Rectal smooth muscle tissue (tissue), 1 donor: Measurements from ENCODE around the gene ZFP36L2.

Experiments used
- H3K27ac ChIP-seq: one replicate; pipeline ENCODE4 v1.7.0; 2013; ENCODE audit warnings: low read depth, low read length, inconsistent platforms
- H3K27me3 ChIP-seq: one replicate; pipeline ENCODE4 v1.7.0; 2013; ENCODE audit warnings: low read length; ENCODE audit not compliant: control insufficient read depth, insufficient read depth
- H3K36me3 ChIP-seq: one replicate; pipeline ENCODE4 v1.7.0; 2013; ENCODE audit warnings: low read length; ENCODE audit not compliant: control insufficient read depth, insufficient read depth
- H3K4me1 ChIP-seq: one replicate; pipeline ENCODE4 v1.7.0; 2013; ENCODE audit warnings: low read length; ENCODE audit not compliant: control insufficient read depth, insufficient read depth
- H3K4me3 ChIP-seq: one replicate; pipeline ENCODE4 v1.7.0; 2013; ENCODE audit warnings: low read length
- H3K9ac ChIP-seq: one replicate; pipeline ENCODE4 v1.7.0; 2013; ENCODE audit warnings: low read length

ZFP36L2 gene

DNA sequence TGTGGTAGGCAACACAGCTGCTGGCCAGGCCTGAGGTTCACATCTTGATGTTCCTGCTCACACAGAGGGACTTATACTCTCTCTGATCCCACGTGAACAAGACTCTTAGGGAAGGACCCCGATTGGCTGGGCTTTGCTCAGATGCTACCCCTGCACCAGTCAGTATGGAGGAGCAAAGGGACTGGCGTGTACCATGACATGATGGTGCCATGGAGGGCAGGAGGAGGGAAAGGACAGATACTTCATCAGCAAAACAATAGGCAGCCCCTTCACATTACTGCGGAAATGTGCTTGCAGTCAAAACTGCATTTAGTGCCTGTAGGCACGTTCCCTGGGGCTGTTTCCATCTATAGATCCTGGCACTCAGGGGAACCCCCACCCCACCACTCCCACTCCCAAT, 42.7 kb downstream of the ZFP36L2 start:
- Histone ChIP-seq H3K36me3 (no peaks in the 10 kb centered on the region), H3K9ac (no peak overlapping the region), H3K4me3 (no peak overlapping the region), H3K4me1 (peaks cover 4% of the 10 kb centered on the region), H3K27me3 (no peaks in the 10 kb centered on the region), H3K27ac (no peak overlapping the region)

DNA sequence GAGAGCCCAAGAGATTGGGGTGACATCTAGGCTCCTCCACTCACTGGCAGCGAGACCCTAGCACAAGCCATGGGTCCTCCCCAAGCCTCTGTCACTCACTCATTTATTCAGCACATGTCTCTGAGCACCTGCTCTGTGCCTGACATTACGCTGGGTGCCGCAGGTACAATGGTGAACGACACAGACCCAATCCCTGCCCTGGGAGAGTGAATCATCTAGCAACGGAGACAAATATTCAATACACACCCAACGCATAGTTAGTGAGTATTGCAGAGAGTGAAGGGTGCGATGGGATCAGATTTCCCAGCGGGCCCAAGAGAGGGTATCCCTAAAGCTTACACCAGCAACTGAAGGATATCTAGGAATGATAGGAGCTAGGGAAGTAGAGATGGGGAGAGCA, 45.5 kb downstream of the ZFP36L2 start:
- H3K9ac ChIP-seq = no peak overlapping the region
- H3K4me1 ChIP-seq = peaks cover 9% of the 10 kb centered on the region
- no peak overlapping the region for H3K4me3 ChIP-seq
- no peaks in the 10 kb centered on the region for H3K27me3 ChIP-seq
- no peak overlapping the region for H3K27ac ChIP-seq
- H3K36me3 ChIP-seq = no peaks in the 10 kb centered on the region

DNA sequence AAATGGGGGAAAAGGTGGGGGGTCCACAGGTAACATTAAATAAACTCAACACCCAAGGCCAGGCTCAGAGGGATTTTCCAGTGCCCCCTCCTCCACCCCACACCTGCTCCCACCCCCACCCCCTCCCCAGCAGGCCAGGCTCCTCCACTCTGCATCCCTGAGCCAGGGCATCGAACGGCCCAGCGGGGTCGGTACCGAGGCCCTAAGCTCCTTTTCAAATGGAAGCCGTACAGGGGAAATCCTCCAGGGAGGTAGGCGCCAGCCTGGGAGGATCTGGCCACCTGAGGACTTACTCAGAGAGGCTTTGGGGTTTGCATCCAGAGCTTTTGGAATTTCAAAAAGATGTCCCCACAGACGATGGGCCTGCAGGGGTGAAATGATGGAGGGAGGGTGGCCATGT, 46.5 kb downstream of the ZFP36L2 start:
- Histone ChIP-seq H3K36me3 (no peaks in the 10 kb centered on the region), H3K27me3 (no peaks in the 10 kb centered on the region), H3K27ac (no peak overlapping the region), H3K4me3 (no peak overlapping the region), H3K4me1 (peaks cover 9% of the 10 kb centered on the region), H3K9ac (no peak overlapping the region)

DNA sequence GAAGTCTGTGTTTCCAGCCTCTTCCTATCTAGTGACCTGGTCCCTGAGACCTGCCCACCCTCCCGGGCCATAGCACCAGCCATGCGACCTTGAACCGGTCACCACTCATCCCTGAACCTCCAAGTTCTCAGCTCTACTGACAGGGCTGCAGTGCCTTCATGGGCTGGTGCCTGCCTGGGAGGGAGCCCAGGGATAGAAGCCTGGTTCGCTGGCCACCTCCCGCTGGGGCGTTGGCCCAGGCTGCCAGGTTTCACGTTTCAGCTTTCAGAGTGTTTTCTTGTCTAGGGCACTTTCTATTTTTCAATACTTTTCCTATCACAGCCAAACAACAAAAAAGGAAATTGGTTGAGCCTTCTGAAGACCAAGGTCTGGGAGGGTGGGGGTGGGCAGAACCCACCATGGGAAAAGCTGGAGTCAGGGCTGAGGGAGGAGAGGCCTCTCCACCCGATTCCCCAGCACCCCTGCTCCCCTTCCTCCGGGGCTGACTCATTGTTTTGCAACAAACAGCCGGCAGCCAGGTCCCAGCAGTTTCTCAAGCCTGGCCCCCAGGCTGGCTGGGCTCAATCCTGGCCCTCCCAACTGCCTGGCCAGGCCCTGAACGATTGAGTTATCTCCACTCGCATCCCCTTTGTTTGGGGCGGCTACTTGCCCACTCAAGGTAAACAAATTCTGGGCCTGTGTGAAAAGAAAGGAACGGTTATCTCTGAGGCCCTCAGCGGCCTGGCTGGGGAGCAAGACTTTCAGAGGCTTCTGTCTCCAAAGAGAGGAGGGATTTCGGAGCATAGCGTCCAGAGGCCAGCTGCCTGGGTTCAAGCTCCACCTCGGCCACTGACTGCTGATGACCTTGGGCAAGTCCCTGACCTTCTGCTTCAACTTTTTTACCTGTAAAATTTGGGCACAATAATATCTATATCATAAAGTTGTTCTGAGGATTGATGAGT, 47.5 kb downstream of the ZFP36L2 start:
- H3K4me1 ChIP-seq = peaks cover 9% of the 10 kb centered on the region
- peak overlapping the region; percentile 67 for H3K27ac ChIP-seq
- no peak overlapping the region for H3K4me3 ChIP-seq
- no peak overlapping the region for H3K9ac ChIP-seq
- no peaks in the 10 kb centered on the region for H3K36me3 ChIP-seq
- H3K27me3 ChIP-seq = no peaks in the 10 kb centered on the region

DNA sequence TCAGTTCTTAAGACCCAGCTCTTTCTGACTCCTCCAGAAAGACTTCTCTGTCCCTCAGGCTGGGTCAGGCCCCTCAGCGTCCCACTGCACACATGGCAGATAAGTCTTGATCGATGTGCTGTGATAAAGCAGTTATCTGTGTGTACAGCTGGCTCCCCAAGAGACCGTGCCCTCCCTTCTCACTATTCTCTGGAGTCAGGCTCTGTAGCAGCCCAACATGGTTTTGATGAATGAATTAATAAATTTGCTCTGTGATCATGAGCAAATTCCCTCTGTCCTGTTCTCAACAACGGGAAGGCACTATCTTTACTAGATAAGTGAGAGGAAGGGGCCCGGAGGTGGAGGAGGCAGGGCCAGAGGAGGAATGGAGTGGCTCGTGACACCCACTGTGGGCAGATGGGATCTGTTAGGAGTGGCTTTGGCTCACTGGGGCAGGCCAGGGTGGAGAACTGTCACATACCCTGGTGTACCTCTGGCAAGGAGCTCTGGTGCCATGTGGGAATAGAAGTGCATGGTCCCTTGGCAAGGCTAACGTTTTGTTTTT, 48.3 kb downstream of the ZFP36L2 start:
- H3K27me3 ChIP-seq = no peaks in the 10 kb centered on the region
- H3K4me1 ChIP-seq = peaks cover 9% of the 10 kb centered on the region
- peak overlapping the region; percentile 67 for H3K27ac ChIP-seq
- no peak overlapping the region for H3K9ac ChIP-seq
- no peak overlapping the region for H3K4me3 ChIP-seq
- no peaks in the 10 kb centered on the region for H3K36me3 ChIP-seq

DNA sequence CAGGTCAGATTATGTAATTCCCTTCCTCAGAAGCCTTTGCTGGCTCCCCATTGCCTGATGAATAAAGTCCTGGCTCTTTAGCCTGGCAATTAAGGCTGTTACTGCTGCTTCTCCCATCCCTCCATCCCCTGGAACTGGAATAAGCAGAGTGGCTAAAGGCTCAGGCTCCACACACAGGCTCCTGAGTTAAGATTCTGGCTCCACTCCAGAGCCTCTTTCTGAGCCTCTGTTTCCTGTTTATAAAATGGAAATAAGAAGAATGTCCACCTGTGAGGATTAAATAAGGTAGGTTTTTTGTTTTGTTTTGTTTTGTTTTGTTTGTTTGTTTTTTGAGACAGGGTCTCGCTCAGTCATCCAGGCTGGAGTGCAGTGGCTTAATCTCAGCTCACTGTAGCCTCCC, 50.0 kb downstream of the ZFP36L2 start:
- Histone ChIP-seq H3K36me3 (no peaks in the 10 kb centered on the region), H3K27me3 (no peaks in the 10 kb centered on the region), H3K27ac (no peak overlapping the region), H3K4me1 (peaks cover 9% of the 10 kb centered on the region), H3K4me3 (no peak overlapping the region), H3K9ac (no peak overlapping the region)

DNA sequence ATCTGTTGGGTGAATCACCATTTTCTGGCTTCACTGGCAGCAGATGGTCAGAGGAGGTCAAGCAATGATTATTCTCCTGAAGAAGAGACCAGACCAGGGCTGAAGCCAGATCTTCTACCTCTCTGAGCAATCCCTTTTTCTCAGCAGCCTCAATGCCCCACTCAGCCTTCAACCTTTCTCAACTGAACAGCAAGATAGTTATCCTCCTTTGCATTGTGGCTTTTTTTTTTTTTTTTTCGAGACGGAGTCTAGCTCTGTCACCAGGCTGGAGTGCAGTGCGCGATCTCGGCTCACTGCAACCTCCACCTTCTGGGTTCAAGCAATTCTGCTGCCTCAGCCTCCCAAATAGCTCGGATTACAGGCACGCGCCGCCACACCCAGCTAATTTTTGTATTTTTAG, 50.5 kb downstream of the ZFP36L2 start:
- Histone ChIP-seq H3K4me1 (peaks cover 9% of the 10 kb centered on the region), H3K27ac (no peak overlapping the region), H3K4me3 (no peak overlapping the region), H3K36me3 (no peaks in the 10 kb centered on the region), H3K9ac (no peak overlapping the region), H3K27me3 (no peaks in the 10 kb centered on the region)

DNA sequence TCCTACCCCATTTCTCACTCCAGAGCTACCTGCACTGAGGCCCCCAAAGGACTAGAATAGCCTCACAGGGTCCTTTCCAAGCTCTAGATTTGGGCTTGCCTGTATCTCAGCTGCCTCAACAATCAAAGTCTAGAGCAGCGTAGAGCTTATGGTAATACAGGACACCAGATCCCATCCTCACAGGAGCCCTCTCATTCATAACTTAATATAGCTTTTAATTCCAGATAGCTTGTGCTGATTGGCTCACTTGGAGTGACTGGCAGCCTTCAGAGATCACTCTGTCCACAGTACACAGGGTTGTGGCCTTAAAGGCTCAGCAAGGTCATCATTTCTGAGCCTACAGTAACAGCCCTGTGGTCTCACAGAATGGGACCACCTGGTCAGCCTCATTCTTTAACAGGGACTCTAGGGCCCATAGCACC, 51.4 kb downstream of the ZFP36L2 start:
- peaks cover 9% of the 10 kb centered on the region for H3K4me1 ChIP-seq
- no peak overlapping the region for H3K27ac ChIP-seq
- H3K4me3 ChIP-seq = no peak overlapping the region
- no peaks in the 10 kb centered on the region for H3K36me3 ChIP-seq
- H3K9ac ChIP-seq = no peak overlapping the region
- no peaks in the 10 kb centered on the region for H3K27me3 ChIP-seq

DNA sequence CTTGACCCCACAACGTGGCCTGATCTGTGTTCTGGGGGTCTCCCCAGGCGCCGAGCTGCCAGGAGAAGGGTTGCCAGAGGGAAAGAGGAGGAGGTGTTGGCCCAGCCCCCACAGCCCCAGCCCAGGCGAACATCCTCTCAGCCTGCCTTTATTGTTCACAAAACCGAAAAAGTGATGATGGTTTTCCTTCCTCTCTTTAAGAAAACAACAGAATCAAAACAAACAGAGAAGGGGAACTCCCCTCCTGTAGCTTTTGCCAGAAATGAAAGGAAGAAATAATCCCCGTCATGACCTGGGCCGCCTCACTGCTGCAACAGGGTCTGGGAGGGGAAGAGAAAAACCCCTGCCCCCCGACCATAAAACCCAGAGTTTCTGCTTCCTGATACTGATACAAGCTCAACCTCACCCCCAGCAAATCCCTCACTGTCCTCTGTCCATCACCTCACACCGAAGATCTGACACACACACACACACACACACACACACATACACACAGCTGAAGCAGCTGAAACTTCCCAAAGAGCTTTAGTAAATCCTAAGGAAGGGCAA, 52.0 kb downstream of the ZFP36L2 start:
- Histone ChIP-seq H3K27ac (no peak overlapping the region), H3K27me3 (no peaks in the 10 kb centered on the region), H3K4me3 (no peak overlapping the region), H3K4me1 (peaks cover 9% of the 10 kb centered on the region), H3K9ac (no peak overlapping the region), H3K36me3 (no peaks in the 10 kb centered on the region)
